Left ventricle myocardium inferior (tissue), 1 donor: Measurements from ENCODE around the gene RAB2B. TPM values are rescaled to one million over a fixed set of nuclear protein-coding genes. Genes with fewer than 3 reads are reported as not detected.

ENCODE experiments used
- DNase-seq: peaks from one replicate; pipeline ENCODE4 v3.0.0-alpha.2; 2020
- H3K27ac ChIP-seq: fragments of 200-600 bp; replicated peaks from 2 replicates; pipeline ENCODE4 v1.8.0; 2021
- H3K27me3 ChIP-seq: fragments of 200-600 bp; 2 replicates; pipeline ENCODE4 v1.8.0; 2021; ENCODE audit warnings: low read depth
- H3K36me3 ChIP-seq: fragments of 200-600 bp; 2 replicates; pipeline ENCODE4 v1.8.0; 2021
- H3K4me1 ChIP-seq: fragments of 200-600 bp; 2 replicates; pipeline ENCODE4 v1.8.0; 2021
- H3K4me3 ChIP-seq: fragments of 200-600 bp; 2 replicates; pipeline ENCODE4 v1.8.0; 2021; ENCODE audit warnings: mild to moderate bottlenecking, moderate library complexity
- H3K9me3 ChIP-seq: fragments of 200-600 bp; replicated peaks from 2 replicates; pipeline ENCODE4 v1.8.0; 2021
- intact Hi-C: fragments of 100-400 bp; cut with micrococcal nuclease; formaldehyde crosslinking; loops from one replicate; pipeline ENCODE4 v1.11.0; 2022
- total RNA-seq: library from RNA; stranded (reverse); fragmentation: NEBNext Ultra II Directional; extraction: Animal tissue kit (Norgen Biotek cat#: 25700); gene quantifications from one replicate; pipeline ENCODE4 v1.2.1, GENCODE V29; 2021
- TF ChIP-seq, protein P1 (sequence below): fragments of 200-600 bp; IDR thresholded peaks from 2 replicates; pipeline ENCODE4 v1.8.0; 2021; ENCODE audit warnings: antibody characterized with exemption, mild to moderate bottlenecking, borderline replicate concordance
- donor health status: DM: no; HTN: yes; CAD: no; lungs with severe emphysema.

The RAB2B gene
- total RNA-seq, 1 donor from 2014 or later, result 15.5 TPM

DNA sequence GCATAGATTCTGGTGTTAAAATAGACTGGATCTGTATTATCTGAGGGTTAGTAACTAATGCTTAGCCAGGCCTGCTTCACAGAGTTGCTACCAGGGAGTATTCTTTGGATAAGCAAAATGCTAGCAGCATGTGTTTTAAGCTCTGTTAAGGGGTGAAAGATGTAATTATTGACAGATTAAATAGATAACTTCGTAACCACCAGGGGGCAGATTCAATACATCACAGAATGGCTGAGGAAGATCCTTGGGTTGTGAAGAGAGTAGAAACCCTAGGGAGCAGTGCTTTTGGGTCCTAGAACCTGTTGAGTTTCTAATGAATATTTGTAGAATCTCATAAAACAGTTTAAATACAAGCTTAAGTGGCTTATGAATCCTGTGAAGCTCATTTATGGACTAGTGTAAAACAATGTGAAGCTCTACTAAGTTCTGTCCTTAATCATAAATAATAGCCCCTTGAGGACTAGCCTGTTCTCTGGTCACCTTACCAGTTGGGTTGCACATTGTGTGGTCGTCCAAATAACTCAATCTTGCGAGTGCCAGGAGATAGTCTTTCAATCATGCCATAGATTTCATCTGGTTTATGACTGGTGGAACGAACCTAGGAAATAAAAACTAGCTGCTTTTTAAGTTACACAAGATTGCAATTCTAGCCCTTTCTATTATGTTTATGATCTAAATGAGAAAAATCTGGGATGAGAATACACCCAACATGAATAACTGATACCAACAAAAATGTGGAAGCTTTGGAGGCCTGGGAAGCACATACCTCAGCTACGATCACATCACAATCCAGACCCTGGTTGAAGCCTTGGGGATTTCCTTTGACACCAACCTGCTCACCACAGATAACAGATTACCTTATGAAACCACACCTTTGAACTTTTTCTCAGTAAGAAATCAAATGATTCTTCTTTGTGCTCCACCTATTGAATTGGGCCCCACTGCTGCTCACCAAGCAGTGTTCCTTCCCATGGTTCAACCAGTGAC, 22.1 kb upstream of the RAB2B start:
- Histone ChIP-seq H3K4me1 (no peaks in the 10 kb centered on the region), H3K36me3 (peaks cover 94% of the 10 kb centered on the region), H3K4me3 (no peak overlapping the region), H3K9me3 (no peaks in the 10 kb centered on the region), H3K27ac (no peak overlapping the region), H3K27me3 (no peaks in the 10 kb centered on the region)
- intact Hi-C loops, result no loop called here
- no peak for DNase-seq
- TF ChIP-seq, protein P1, sequence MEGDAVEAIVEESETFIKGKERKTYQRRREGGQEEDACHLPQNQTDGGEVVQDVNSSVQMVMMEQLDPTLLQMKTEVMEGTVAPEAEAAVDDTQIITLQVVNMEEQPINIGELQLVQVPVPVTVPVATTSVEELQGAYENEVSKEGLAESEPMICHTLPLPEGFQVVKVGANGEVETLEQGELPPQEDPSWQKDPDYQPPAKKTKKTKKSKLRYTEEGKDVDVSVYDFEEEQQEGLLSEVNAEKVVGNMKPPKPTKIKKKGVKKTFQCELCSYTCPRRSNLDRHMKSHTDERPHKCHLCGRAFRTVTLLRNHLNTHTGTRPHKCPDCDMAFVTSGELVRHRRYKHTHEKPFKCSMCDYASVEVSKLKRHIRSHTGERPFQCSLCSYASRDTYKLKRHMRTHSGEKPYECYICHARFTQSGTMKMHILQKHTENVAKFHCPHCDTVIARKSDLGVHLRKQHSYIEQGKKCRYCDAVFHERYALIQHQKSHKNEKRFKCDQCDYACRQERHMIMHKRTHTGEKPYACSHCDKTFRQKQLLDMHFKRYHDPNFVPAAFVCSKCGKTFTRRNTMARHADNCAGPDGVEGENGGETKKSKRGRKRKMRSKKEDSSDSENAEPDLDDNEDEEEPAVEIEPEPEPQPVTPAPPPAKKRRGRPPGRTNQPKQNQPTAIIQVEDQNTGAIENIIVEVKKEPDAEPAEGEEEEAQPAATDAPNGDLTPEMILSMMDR, result peak; percentile 52

DNA sequence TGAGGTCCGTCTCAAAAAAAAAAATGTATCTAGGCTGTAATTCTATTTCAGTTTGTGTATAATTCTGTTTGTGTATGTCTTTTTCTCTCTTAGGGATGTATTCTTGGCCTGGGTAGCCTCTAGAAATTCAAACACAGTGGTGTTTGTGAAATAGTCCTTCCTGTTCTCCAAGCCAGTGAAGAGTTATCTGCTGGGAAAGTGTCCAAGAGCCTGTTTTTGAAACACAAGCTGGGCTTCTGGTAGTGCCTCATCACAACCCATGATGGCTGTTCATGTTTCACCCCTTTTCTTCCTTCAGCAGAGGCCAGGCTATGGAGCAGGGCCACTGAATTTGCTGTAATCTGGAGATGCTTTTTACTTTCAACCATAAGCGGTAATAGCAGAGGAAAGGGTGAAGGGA, 19.7 kb upstream of the RAB2B start:
- Histone ChIP-seq H3K36me3 (peaks cover 97% of the 10 kb centered on the region), H3K27ac (no peak overlapping the region), H3K4me3 (no peak overlapping the region), H3K4me1 (no peaks in the 10 kb centered on the region), H3K9me3 (no peaks in the 10 kb centered on the region), H3K27me3 (no peaks in the 10 kb centered on the region)
- intact Hi-C loops, result no loop called here
- no peak for DNase-seq
- TF ChIP-seq, protein P1, result no peak

DNA sequence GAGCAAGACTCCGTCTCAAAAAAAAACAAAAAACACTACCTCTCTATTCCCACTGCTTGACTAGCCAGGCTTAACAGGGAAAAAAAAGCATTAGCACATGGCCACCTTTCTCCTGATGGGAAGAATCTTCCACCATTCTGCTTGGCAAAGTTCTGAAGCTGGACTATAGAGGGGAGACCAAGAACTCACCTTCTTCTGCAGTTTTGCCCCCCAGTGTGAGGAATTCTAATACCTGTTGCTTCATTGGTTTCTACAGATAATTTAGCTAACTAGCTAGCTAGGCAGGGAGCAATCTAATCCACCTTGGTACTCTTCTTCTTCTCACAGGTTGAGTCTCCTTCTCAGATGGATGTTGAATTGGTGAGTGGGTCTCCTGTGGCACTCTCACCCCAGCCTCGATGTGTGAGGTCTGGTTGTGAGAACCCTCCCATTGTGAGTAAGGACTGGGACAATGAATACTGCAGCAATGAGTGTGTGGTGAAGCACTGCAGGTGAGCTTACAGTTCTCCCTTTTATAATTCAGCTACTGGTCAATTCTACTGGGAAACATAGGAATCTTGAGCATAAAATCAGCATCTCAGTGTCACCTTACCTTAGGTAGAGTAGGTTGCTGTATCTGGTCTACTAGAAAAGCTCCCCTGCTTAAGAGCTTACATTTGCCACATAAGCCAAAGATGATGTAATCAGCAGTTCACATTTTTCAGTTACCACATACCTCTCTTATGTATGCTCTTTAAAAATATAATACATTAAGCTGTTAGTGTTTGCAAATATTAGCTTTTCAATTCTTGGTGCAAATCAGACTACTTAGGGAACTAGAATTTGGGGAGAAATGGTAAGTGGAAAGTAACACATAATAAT, 18.4 kb upstream of the RAB2B start:
- DNase-seq, result no peak
- peaks cover 98% of the 10 kb centered on the region for H3K36me3 ChIP-seq
- H3K27me3 ChIP-seq, result no peaks in the 10 kb centered on the region
- TF ChIP-seq, protein P1, result no peak
- no peak overlapping the region for H3K27ac ChIP-seq
- H3K4me3 ChIP-seq, result no peak overlapping the region
- H3K4me1 ChIP-seq, result no peaks in the 10 kb centered on the region
- no peaks in the 10 kb centered on the region for H3K9me3 ChIP-seq
- intact Hi-C loops, result no loop called here

DNA sequence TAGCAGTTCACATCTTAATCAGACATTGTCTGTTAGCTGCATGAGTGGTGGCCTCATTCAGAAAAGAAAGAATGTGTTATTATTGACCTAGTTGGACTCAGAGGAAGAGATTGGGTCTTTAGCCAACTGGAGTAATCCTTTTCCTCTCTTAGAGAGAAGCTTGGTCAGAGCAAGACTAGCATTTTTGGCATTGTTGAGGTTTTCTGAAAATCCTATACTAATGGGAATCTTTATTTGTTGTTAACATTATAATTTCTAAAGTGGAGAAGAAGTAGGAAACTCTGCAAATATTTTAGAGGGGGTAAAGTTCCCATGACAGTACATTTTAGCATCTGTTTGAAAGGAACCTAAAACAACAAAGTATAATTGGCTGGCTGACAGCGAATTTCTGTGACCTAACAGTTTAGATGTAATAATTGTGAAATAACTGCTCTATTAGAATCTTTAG, 9.9 kb upstream of the RAB2B start:
- no peak overlapping the region for H3K27ac ChIP-seq
- no peaks in the 10 kb centered on the region for H3K9me3 ChIP-seq
- peaks cover 56% of the 10 kb centered on the region for H3K36me3 ChIP-seq
- H3K4me1 ChIP-seq, result no peaks in the 10 kb centered on the region
- TF ChIP-seq, protein P1, result no peak
- intact Hi-C loops, result no loop called here
- no peaks in the 10 kb centered on the region for H3K27me3 ChIP-seq
- no peak for DNase-seq
- H3K4me3 ChIP-seq, result no peak overlapping the region

DNA sequence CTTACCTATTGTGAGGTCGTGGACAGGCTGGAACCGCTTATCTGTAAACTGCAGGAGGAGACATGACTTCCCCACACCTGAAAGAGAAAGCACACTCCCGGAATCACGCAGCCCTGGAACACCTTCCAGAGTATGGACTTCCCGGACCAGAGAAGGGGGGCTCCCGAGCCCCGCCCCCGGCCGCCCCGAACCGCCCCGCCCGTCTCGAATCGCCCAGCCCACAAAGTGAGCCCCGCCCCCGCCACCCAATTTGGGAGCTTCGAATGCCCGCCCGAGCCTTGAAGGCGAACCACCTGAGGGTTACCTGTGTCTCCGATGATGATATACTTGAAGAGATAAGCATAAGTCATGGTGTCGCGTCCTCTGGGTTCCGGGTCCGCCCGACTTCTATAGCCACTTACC, 235 bp downstream of the RAB2B start:
- DNase-seq, result peak; percentile 88
- no peaks in the 10 kb centered on the region for H3K9me3 ChIP-seq
- H3K36me3 ChIP-seq, result peaks cover 31% of the 10 kb centered on the region
- H3K4me1 ChIP-seq, result peaks cover 36% of the 10 kb centered on the region
- H3K27me3 ChIP-seq, result no peaks in the 10 kb centered on the region
- intact Hi-C loops, result no loop called here
- peak overlapping the region; percentile 91 for H3K27ac ChIP-seq
- TF ChIP-seq, protein P1, result no peak
- peak overlapping the region; percentile 94 for H3K4me3 ChIP-seq
